A673 (cell line): ENCODE data around the gene FOXF2. TPM values are rescaled to one million over a fixed set of nuclear protein-coding genes. Genes with fewer than 3 reads are reported as not detected.

Source experiments
- BruUV-seq: library from RNA; stranded (reverse); fragments of 400-500 nt; replicated peaks from 2 replicates; lab custom pipeline; 2021; lab: Mats Ljungman, UMichigan
- CTCF ChIA-PET: fragments of 300-600 bp; sonication (Branson Sonifier 250); formaldehyde crosslinking; loops from one replicate; lab custom pipeline; 2022; ENCODE audit warnings: antibody characterized with exemption; lab: Charles Lee
- POLR2A ChIA-PET: fragments of 300-600 bp; sonication (Branson Sonifier 250); formaldehyde crosslinking; loops from one replicate; lab custom pipeline; 2022; ENCODE audit warnings: antibody characterized with exemption; ENCODE audit not compliant: low non-redundant PET; lab: Charles Lee
- DNase-seq: peaks from one replicate; pipeline ENCODE4 v3.0.0-alpha.2; 2015; ENCODE audit warnings: low spot score
- H3K27ac ChIP-seq: fragments of 200-600 bp; sonication (generic); 2 replicates; pipeline ENCODE4 v1.5.1; 2016; ENCODE audit warnings: mixed run types, low read depth, mild to moderate bottlenecking, mixed read lengths, antibody characterized with exemption, low read length; ENCODE audit not compliant: poor library complexity, severe bottlenecking
- H3K27me3 ChIP-seq: fragments of 200-600 bp; sonication (generic); replicated peaks from 2 replicates; pipeline ENCODE4 v1.6.1; 2017; ENCODE audit warnings: mixed run types, low read depth, mild to moderate bottlenecking, mixed read lengths, antibody characterized with exemption, low read length; ENCODE audit not compliant: insufficient read depth, poor library complexity
- H3K36me3 ChIP-seq: fragments of 200-600 bp; sonication (generic); 2 replicates; pipeline ENCODE4 v1.6.1; 2016; ENCODE audit warnings: mixed run types, mild to moderate bottlenecking, mixed read lengths, antibody characterized with exemption, low read length; ENCODE audit not compliant: insufficient read depth, poor library complexity, severe bottlenecking
- H3K4me1 ChIP-seq: fragments of 200-600 bp; sonication (generic); 2 replicates; pipeline ENCODE4 v1.6.1; 2017; ENCODE audit warnings: mixed run types, mild to moderate bottlenecking, mixed read lengths, antibody characterized with exemption, low read length; ENCODE audit not compliant: insufficient read depth, poor library complexity, severe bottlenecking
- H3K4me3 ChIP-seq: fragments of 200-600 bp; sonication (generic); 2 replicates; pipeline ENCODE4 v1.5.1; 2016; ENCODE audit warnings: low read depth, mixed run types, mild to moderate bottlenecking, mixed read lengths, low read length; ENCODE audit not compliant: poor library complexity, severe bottlenecking
- H3K9me3 ChIP-seq: fragments of 200-600 bp; sonication (generic); 2 replicates; pipeline ENCODE4 v1.6.1; 2016; ENCODE audit warnings: mixed run types, low read depth, mild to moderate bottlenecking, mixed read lengths, antibody characterized with exemption, low read length; ENCODE audit not compliant: poor library complexity, severe bottlenecking
- CTCF ChIP-seq: fragments of 300-800, 200-600 bp; sonication (generic); conservative IDR thresholded peaks from 2 replicates; pipeline ENCODE4 v1.5.1; 2017; ENCODE audit warnings: low read depth, mild to moderate bottlenecking, antibody characterized with exemption, low read length, moderate library complexity, mixed read lengths
- EZH2 ChIP-seq: fragments of 200-600 bp; sonication (generic); IDR thresholded peaks from 2 replicates; pipeline ENCODE4 v1.6.1; 2017; ENCODE audit warnings: borderline replicate concordance, low read depth, mild to moderate bottlenecking, mixed read lengths, antibody characterized with exemption, low read length; ENCODE audit not compliant: poor library complexity, severe bottlenecking
- intact Hi-C: fragments of 100-400 bp; cut with micrococcal nuclease; formaldehyde crosslinking; loops from one replicate; pipeline ENCODE4 v1.10.0; 2022; ENCODE audit not compliant: unreplicated experiment
- total RNA-seq: library from RNA; stranded (reverse); gene quantifications from 2 replicates; pipeline ENCODE4 v1.2.3, GENCODE V29; 2021

The FOXF2 gene
- total RNA-seq, 1 experiment from 2014 or later = 0.13 TPM

- POLR2A ChIA-PET = no interaction called here
- intact Hi-C loops = no loop called here
- DNase-seq = no peak
- no peaks in the 10 kb centered on the region for H3K9me3 ChIP-seq
- no peaks in the 10 kb centered on the region for H3K36me3 ChIP-seq
- H3K27me3 ChIP-seq = peaks cover 28% of the 10 kb centered on the region
- no TSS peak for BruUV-seq
- H3K4me1 ChIP-seq = no peaks in the 10 kb centered on the region
- no peak overlapping the region for H3K4me3 ChIP-seq
- H3K27ac ChIP-seq = no peak overlapping the region
- CTCF ChIA-PET = no interaction called here
- no peak for TF ChIP-seq EZH2
- TF ChIP-seq CTCF = no peak
These were observed 10.9 kb downstream of the FOXF2 start for GRCh38 chr6:1400126-1400850.

GRCh38 chr6:1402369-1402768 is 13.0 kb downstream of the FOXF2 start:
- POLR2A ChIA-PET = no interaction called here
- no peak for TF ChIP-seq CTCF
- no peak for TF ChIP-seq EZH2
- CTCF ChIA-PET = interaction anchor here (0.8 kb wide), 1 partner anchor 22 kb away, joined by 3 read pairs; no protein-coding TSS in a partner anchor

GRCh38 chr6:1402868-1403267 is 13.5 kb downstream of the FOXF2 start:
- intact Hi-C loops = no loop called here
- CTCF ChIA-PET = no interaction called here
- H3K36me3 ChIP-seq = no peaks in the 10 kb centered on the region
- no peak overlapping the region for H3K27ac ChIP-seq
- POLR2A ChIA-PET = no interaction called here
- H3K4me3 ChIP-seq = no peak overlapping the region
- H3K9me3 ChIP-seq = no peaks in the 10 kb centered on the region
- H3K4me1 ChIP-seq = no peaks in the 10 kb centered on the region
- peaks cover 19% of the 10 kb centered on the region for H3K27me3 ChIP-seq
- no TSS peak for BruUV-seq
- DNase-seq = no peak
- TF ChIP-seq EZH2 (no peak), CTCF (no peak)

More at GRCh38 chr6:1402369-1402768, 13.0 kb downstream of the FOXF2 start:
- BruUV-seq = no TSS peak
- no peaks in the 10 kb centered on the region for H3K9me3 ChIP-seq
- H3K4me3 ChIP-seq = no peak overlapping the region
- H3K27ac ChIP-seq = no peak overlapping the region
- H3K36me3 ChIP-seq = no peaks in the 10 kb centered on the region
- DNase-seq = no peak
- intact Hi-C loops = no loop called here
- peaks cover 24% of the 10 kb centered on the region for H3K27me3 ChIP-seq
- H3K4me1 ChIP-seq = no peaks in the 10 kb centered on the region
